NCI-H460 (cell line): Measurements from ENCODE around the gene SLC44A4. TPM values are rescaled to one million over a fixed set of nuclear protein-coding genes. Genes with fewer than 3 reads are reported as not detected.
"Not testable (repeated sequence)": the region's sequence is repeated elsewhere in the genome, so short reads cannot be mapped to it uniquely, and the experiment has no call there.

Source experiments
- DNase-seq: peaks from one replicate; pipeline ENCODE4 v3.0.0-alpha.2; 2016; ENCODE audit warnings: low read depth; ENCODE audit errors: extremely low read depth
- total RNA-seq: library from RNA; depleted of rRNA; stranded (reverse); fragments of >200 nt; shearing (Covaris generic); gene quantifications from 2 replicates; pipeline ENCODE4 v1.2.3, GENCODE V29; 2014

Gene SLC44A4
- total RNA-seq, 1 experiment from 2014 or later, result 0.07 TPM

DNA sequence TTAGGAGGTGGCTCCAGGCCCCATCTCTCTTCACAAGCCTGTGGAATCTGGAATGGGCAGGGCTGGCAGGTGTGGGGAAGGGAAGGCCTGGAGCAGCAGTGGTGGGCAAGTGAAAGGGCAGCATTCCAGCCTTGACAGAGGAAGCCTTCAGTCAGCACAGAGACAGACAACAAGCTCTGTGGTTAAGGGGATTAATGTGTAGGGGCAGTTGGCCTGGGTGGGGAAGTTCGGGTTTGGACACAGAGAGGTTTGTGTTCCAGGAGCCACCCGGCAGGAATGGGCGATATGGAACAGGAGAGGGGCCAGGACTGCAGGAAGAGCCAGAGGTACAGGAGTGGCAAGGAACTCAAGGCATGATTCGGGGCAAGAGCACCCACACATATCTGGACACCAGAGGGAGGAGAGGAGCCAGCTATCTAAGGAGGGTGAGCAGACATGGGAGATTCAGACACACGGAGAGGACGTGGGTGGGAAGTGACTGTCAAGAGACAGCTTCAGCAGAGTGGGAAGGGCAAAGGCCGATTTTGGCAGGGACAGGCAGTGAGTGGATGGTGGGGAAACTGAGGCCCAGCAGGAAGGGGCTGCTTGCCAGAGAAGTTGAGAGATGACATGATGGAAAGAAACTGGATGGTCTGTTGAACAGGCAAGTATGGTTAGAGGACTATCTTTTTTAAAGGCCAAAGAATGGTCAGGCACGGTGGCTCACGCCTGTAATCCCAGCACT, 2.5 kb upstream of the SLC44A4 start:
- DNase-seq, result no peak

DNA sequence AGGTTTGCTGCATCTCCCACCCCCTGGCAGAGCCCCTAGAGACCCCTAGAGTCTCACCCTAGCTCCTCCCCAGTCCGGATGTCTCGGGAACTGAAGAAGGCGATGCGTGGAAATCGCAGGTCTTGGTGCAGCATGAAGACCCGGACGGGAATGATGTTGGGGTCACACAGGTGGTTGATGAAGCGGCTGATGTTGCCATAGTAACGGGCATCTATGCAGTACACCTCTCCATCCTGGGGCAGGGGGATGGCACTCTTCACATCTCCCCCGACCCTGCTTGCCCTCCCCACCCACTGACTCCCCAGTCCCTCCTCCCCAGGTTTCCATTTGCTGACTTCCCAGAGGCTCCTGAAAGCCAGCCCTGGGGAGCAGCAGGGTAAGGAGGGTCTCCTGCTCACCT, 1.8 kb upstream of the SLC44A4 start:
- no peak for DNase-seq

DNA sequence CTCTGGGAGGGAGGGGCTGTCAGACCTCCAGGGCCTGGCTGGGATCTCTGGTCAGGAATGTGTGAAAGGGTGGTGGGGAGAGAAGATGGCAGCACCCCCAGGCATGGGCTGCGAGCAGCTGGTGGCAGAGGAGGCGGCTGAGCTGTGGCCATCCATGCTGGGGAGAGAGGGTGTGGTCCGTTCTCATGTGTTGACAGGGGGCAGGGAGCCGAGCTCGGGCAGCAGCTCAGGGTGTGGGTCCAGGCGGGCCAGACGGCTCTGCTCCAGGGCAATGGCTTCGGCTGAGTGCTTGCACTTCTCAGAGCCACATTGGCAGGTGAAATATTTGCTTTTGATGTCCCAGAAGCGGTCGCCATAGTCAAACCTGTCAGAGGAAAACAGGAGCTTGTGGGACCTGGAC, 1.1 kb upstream of the SLC44A4 start:
- no peak for DNase-seq

DNA sequence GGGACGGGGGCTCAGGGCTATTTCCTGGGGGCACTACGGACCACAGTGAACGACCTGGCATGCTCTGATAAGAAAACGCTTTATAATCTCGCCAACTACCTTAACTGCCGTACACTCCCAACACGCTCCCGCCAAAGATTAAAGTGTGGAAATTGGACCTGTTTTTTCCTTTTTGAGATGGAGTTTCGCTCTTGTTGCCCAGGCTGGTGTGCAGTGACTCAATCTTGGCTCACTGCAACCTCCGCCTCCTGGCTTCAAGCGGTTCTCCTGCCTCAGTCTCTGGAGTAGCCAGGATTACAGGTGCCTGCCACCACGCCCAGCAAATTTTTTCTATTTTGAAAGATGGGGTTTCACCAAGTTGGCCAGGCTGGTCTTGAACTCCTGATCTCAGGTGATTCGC, 346 bp upstream of the SLC44A4 start:
- no peak for DNase-seq

DNA sequence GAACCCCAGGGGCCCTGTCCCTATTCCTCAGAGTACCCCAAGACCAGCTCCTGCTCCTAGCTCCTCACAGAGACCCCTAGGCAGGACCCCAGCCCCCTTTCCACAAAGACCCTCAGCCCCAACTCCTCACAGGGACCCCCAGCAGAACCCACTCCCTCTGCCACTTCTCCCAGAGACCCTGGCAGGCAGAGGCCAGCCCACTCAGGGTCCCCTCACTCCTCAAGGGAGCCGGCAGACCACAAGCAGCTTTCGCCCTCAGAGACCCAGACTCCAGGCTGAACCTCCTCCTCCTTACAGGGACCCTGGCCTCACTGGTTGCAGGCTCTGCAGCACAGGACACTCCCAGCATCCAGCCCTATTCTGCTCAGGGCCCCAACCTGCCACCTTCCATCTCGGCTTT, 575 bp downstream of the SLC44A4 start:
- no peak for DNase-seq

DNA sequence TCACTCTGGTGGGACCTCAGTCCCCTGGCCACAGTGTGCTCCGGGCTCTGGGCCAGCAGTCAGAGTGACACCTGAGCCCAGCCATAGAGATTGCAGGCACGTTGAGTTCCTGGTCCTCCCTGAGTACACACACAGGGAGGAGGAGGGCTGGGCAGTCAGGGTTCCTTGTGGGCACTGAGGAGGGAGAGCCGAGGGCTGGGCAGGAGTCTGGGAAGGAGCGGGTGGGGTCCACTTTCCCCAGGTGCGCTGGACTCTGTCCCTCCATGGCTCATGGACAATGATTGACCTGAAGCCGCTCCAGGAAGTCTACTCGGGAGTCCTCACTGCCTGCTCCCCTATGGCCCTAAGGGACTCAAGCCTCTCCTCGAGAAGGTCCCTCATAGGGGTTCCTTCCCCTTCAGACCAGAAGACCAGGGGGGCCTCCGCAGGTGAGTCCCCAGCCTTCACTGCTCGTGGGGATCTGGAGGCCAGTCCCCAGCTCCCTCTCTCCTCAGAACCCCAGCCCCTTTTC, 1.1 kb downstream of the SLC44A4 start:
- no peak for DNase-seq

DNA sequence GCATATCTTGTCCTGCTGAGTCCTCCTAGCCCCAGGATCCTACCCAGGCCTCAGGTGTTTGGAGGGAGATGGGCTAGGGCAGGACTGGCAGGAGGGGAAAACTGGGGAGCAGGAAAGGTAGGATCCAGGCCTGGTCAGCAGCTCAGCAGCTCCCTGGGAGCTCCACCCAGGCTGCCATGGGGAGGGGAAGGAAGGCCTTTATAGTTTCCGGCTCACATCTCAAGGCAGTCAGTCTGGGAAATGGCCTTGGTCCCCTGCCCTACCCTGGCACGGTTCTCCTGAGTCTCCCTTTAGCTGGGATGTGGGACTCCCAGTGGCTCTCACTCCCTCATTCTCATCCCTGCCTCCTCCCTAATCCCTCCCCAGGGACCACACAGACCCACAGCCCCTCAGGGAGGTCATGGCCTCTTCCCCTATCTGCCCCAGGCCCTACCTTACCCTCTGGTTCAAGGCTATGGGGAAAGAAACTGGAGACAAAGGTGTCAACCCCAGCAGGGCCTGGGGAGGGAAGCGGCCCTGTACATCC, 1.6 kb downstream of the SLC44A4 start:
- no peak for DNase-seq

DNA sequence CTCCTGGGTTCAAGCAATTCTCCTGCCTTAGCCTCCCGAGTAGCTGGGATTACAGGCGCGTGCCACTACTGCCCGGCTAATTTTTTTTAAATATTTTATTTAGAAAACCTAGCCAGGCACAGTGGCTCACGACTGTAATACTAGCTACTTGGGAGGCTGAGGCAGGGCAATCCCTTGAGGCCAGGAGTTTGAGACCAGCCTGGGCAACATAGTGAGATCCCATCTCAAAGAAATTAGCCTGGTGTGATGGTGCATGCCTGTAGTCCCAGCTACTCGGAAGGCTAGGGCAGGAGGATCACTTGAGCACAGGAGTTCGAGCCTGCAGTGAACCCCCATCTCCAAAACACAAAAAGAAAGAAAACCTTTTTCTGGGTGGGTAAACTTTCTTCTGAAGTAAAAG, 2.4 kb downstream of the SLC44A4 start:
- no peak for DNase-seq

DNA sequence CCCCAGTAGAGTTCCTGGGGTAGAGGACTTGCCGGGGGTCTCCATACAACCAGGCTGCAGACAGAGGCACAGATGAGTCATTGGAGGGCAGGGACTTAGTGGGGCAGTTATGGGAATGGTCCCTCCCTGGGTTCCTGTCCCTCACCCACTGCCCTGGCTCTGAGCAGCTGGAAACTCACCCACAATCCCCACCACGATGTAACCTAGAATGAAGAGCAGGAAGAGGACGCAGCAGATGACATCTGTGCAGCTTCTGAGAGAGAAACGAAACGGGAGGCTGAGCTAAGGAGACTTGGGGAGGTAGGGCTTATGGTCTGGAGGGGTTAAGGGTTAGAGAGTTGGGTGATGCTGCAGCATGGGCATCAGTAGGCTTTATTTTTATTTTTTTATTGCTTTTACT, 2.9 kb downstream of the SLC44A4 start:
- no peak for DNase-seq

DNA sequence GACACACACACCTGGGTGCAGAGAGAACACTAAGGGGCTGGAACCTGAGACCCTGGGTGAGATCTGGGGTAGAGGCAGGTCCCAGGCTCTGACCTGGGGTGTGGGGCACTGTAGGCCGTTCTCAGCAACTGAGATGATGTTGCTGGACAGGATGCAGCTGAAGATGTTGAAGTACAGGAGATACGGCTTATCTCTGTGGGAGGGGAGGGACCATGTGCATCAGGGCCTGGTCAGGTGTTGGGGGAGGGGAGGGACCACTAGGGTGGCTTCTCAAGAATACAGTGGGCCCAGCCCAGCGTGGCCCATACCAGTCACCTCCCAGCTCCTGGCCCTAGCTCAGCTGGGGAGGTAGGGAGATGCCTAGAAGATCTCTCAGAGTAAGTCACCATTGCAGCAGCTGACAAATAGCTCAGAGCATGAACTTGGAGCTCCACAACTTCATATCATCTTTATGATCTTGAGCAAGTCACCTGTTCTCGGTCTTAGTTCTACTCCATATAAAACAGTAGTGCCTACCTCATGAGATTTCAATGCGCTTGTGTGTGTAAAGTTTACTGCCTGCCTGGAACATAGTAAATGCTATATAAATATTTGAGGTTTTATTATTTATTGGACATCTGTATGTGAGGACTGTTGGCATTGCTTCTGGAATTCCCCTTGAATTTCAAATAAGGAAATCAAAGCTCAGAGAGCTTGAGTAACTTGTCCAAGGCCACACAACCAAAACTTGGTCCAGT, 3.8 kb downstream of the SLC44A4 start:
- no peak for DNase-seq

DNA sequence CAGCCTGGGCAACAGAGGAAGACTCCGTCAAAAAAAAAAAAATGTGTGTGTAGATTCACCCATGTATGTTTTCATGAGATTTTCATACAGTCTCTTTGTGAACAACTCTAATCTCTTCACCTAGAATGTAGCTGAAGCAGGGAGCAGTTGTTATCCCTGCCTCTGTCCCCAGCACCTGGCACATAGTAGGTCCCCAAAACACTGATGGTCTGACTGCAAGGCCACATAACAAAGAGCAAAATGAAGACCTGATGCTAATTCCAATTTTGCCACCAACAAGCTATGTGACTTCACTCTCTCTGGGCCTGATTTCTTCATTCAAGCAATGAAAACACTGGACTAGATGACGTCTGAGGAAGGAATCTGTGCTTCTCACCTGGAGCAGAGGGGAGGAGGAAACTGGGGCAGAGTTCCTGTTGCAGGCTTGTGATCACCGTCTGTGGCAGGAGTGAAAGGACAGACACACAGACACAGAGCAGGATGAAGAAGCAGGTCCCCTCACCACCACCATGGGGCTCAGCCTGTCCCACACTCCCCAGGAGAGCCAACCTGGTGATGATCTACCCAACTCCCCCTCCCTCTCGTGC, 4.6 kb downstream of the SLC44A4 start:
- DNase-seq, result no peak

DNA sequence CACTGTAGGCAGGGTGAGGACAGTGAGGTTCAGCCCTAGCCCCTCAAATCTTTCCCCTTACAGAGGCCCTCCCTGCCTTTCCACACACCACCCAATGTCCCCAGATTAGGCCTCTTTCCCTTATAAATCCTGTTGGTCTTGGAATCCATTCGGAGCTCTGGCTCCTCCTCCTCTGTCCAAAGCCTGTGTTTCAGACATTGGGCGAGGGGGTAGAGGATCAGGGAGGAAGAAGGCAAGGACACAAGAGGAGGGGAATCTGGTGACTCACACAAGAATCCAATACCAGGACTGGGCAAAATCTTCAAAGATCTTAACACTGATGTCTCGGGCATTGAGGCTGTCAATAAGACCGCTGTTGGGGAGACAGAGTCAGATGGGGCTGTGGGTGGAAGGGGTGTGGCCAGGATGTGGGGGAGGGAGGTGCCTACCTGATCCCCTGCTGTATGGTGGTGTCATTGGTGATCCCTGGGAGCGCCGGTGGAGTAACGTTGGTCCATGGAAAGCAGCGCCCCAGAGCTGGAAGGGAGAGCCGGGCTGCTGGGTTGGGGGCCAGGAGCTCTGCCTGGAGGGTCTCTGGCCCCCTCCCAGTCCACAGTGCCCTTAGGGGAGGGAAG, 7.6 kb downstream of the SLC44A4 start:
- no peak for DNase-seq

DNA sequence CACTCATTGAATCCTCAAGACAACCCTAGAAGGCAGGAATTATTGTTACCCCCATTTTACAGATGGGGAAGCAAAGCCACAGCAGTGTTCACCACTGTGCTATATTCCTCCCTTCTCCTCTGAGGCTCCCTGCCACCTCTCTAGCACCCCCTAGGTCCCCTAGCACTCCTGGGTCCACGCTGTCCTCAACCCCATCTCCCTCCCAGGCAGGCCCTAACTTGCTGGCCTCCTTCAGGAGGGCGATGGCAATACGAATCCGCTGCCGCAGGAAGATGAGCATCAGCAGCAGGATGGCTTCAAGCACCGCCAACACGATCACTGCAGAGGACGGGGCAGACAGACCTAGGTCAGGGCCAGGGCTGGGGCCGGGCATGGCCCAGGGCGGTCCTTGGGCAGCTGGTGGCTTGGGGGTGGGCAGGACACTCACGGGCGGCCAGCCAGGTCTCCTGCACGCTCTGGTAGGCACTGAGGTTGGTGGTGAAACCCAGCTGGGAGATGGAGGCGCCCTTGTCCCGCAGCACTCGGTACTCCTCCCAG, 8.3 kb downstream of the SLC44A4 start:
- no peak for DNase-seq

DNA sequence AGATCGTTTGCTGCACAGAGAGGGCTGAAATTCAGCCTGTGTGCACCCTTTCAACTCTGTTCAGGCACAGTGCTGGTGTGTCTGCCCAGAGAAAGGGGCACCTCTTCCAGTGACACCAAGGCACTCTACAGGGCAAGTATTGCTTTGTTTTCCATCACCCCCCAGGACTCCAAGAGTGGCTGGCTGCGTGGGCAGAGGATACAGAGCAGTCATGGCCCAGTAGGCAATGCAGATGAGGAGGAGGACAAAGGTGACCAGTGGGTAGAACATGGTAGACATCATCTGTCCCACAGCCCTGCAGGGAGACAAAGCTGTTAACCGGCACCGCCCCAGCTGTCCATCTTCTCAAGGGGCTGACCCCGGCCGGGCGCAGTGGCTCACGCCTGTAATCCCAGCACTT, 9.5 kb downstream of the SLC44A4 start:
- DNase-seq, result no peak

DNA sequence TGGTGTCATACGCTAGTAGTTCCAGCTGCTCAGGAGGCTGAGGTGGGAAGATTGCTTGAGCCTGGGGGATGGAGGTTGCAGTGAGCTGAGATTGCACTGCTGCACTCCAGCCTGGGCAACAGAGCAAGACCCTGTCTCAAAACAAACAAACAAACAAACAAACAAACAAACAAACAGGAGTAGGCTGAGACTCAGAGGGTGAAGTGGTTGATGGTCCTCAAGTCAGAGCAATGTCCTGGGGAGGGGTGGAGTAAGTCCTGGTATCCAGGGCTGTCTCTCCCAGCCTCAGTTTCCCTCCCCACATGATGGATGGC, 10.2 kb downstream of the SLC44A4 start:
- DNase-seq, result not testable (repeated sequence)

DNA sequence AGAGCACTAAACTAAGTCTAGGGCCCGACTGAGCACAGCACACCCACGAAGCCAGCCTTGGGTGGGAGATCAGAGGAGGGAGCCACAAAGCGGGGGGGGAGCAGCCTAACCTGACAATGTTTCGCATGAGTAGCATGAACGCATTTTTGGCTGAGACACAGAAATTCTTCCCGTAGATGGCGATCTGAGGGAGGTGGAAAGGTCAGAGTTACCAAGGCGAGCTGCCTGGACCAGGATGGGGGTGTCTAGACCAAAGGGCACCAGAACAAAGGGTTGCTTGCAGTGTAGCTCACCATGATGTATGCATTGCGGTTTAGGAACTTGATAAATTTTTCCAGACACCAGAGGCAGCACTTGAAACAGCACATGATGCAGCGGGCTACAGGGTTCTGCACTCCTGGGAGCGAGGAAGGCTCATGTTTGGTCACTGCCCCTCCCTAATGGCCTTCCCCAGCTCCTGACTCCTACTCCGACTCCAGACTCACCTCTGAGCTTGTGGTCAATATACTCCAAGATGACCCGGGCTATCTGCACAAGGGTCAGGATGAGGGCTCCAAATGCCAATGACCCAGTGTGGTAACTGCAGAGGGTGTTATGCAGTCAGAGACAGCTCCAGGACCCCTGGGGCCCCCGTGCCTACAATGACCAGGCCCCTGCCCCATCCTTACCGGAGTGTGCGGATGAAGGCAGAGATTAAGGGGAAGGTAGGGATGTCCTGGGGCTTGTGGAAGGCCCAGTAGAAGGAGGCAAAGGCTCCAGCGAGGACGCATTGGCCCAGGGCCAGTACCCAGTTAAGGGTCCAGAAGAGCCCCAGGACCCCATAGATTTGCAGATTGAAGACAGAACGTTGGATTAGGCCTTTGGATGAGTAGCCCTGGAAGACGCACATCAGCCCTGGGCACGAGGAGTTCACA, 13.3 kb downstream of the SLC44A4 start:
- DNase-seq, result no peak

DNA sequence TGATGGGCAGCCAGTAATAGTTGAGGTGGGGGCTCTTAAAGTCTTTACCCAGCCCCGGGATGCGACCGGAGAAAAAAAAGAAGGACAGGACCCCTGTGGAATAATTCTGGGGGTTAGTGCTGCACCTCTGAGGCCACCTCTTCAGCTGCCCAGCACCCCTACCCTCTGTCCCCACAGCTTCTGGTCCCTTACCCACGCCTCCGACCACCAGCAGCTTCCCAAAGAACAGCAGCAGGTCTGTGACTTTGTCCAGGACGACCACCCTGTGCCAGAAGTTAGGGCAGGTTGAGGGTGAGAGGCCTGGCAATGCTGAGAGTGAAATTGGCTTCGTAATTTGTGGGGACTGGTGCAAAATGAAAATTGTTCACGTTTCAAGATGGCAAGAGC, 14.0 kb downstream of the SLC44A4 start:
- DNase-seq, result no peak

DNA sequence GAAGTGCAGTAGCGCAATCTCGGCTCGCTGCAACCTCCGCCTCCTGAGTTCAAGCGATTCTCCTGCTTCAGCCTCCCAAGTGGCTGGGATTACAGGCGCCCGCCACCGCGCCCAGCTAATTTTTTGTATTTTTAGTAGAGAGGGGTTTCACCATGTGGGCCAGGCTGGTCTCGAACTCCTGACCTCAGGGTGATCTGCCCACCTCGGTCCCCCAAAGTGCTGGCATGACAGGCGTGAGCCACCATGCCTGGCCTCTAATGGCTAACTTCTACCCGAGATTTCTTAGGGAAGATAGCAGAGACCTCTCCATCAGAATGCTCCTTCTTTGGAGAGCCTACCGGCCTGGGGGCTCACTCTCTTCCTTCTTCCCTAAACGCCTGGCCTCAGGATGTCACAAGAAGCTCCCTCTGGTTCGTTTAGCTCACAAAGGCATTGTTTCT, 14.7 kb downstream of the SLC44A4 start:
- not testable (repeated sequence) for DNase-seq

DNA sequence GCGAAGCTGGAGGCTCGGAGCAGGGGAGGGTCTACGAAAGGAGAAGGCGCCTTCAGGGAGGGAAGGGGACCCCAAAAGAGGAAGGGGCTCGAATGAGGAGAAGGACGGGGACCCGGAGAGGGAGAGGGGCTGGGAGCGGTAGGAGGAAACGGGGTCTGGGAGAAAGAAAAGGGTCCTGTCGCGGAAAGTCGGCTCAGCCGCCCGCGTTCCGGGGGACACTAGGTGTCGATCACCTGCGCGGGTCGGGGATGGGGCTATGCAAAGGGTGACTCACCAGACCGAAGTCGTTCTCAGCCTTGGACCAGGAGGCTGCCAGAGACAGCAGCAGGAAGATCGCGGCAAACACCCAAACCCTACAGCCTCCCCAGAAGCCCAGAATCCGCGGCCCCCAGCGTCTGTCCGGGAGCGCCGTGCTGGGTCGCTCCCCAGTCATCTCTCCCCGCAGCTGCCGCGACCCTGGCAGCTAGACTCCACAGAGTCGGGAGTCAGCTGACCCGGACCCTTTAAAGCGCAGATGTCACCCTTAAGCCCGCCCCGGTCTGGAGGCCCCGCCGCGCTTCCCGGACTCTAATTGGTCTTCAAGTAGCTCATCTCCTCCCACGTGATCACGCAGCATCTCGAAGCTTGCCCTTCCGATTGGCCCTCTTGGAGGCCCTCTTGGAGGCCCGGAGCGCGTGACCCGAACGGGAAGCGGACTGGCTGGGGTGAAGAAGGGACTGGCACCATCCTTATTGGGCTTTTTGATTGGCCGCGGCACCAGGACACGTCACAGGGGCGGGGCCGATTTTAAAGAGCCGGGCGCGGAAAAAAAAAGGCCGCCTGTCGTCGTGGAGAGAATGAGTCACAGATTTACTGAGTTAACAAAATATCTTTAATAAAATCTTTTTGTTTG, 16.2 kb downstream of the SLC44A4 start, which contains the start of gene NEU1:
Gene NEU1, minus strand, starts transcription at position 478 of the 892 bp plus-strand sequence. Its CDS starts 45 bp downstream, at position 433.
- peak; percentile 99 for DNase-seq
